Measurements from ENCODE around the gene GNAT2.

- TF ChIP-seq CTCF (IDR thresholded peaks at IDR 0.05) (no peak), POLR2A (IDR thresholded peaks at IDR 0.05) (no peak), POLR2AphosphoS5 (IDR thresholded peaks at IDR 0.05) (no peak), EP300 (IDR thresholded peaks at IDR 0.05; ENCODE audit: low read depth) (no peak)
Observed at GRCh38 chr1:109631513-109632505, 12.4 kb upstream of the GNAT2 start.
